SK-N-SH (cell line): ENCODE data around the gene SIRT5.

Experiments used
- CTCF ChIP-seq: fragments of 200-600 bp; sonication (generic); IDR thresholded peaks from 2 replicates; pipeline ENCODE4 v1.6.1; 2017; ENCODE audit warnings: antibody characterized with exemption, mild to moderate bottlenecking, moderate library complexity
- FOXM1 ChIP-seq: IDR thresholded peaks from 2 replicates; pipeline ENCODE4 v1.4.0; 2012; ENCODE audit warnings: low read depth, mild to moderate bottlenecking
- NFIC ChIP-seq: IDR thresholded peaks from 2 replicates; pipeline ENCODE4 v1.4.0; 2012; ENCODE audit warnings: borderline replicate concordance
- SMC3 ChIP-seq: IDR thresholded peaks from 2 replicates; pipeline ENCODE4 v1.6.1; 2012; ENCODE audit warnings: low read depth, low read length, improper control_type of control experiment
- TCF12 ChIP-seq: IDR thresholded peaks from 2 replicates; pipeline ENCODE4 v1.4.0; 2012
- YY1 ChIP-seq: IDR thresholded peaks from 2 replicates; pipeline ENCODE4 v1.4.0; 2012; ENCODE audit warnings: low read depth, mild to moderate bottlenecking

GRCh38 chr6:13635948-13636658, 61.7 kb downstream of the SIRT5 start:
- TF ChIP-seq CTCF = no peak
- TF ChIP-seq SMC3 = no peak
- TF ChIP-seq YY1 = no peak
- TF ChIP-seq NFIC = no peak
- no peak for TF ChIP-seq FOXM1
- TF ChIP-seq TCF12 = no peak
